ENCODE results near the gene TUBA1B.

GRCh38 chr12:49109641-49110463 is 21.3 kb downstream of the TUBA1B start:
- no peak for TF ChIP-seq CTCF (IDR thresholded peaks at IDR 0.05)
- no peak for TF ChIP-seq POLR2A (IDR thresholded peaks at IDR 0.05)
